Measurements from ENCODE around the gene ZNF787.

The ZNF787 gene

DNA sequence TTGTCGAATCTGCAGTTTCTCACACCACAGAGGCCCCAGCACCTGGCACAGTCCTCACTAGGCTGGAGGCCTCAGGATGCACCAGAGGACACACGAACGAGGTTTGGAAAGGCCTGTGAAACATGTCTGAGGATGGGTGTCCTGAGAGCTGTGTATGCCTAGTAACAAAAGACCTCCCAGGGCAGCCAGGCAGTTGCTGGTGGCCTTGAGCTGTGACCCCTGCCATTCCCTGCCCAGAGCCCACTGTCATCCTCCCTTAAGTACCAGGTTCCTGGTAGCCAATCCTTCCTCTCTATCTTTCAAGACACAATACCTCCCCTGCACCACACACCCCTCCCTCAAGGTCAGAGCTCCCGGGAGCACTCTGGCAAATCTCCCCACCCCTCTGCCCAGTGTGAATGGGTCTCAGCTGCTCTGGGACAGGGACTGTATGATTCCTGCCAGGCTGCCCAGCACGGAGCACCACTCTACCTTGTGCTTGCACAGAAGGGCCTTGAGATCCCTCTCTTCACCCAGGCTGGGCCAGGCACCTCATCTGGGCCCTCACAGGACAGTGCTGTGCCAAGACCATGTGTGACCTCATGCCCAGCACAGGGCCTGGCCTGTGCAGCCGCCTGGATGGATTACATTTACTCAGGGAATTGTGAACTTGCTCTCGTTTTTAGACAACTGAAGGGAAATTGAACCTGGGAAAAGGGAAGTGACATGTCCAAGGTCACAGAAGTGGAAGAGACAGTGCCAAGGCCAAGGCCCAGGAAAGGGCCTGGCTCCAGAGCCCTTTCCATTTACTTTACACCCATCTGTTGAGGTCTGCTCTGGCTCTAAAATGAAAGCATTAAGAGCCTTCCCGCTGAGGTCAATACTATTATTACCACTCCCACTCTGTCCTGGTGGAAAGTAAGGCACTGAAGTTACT, 2.2 kb downstream of the ZNF787 start:
- TF ChIP-seq ZC3H10 (CRISPR knock-in tag; IDR thresholded peaks at IDR 0.05) (no peak), TCF4 (CRISPR knock-in tag; IDR thresholded peaks at IDR 0.05; ENCODE audit: borderline replicate concordance) (no peak), ZNF565 (CRISPR knock-in tag; conservative IDR thresholded peaks at IDR 0.05; ENCODE audit: low read depth) (no peak), CSDC2 (CRISPR knock-in tag; IDR thresholded peaks at IDR 0.05) (no peak), GLIS3 (CRISPR knock-in tag; IDR thresholded peaks at IDR 0.05) (no peak), ZNF70 (CRISPR knock-in tag; IDR thresholded peaks at IDR 0.05) (no peak), ZFP30 (CRISPR knock-in tag; IDR thresholded peaks at IDR 0.05) (no peak), TOX (CRISPR knock-in tag; IDR thresholded peaks at IDR 0.05; ENCODE audit: borderline replicate concordance) (no peak), ISL1 (CRISPR knock-in tag; IDR thresholded peaks at IDR 0.05) (no peak)
- TF ChIP-seq, protein P1, sequence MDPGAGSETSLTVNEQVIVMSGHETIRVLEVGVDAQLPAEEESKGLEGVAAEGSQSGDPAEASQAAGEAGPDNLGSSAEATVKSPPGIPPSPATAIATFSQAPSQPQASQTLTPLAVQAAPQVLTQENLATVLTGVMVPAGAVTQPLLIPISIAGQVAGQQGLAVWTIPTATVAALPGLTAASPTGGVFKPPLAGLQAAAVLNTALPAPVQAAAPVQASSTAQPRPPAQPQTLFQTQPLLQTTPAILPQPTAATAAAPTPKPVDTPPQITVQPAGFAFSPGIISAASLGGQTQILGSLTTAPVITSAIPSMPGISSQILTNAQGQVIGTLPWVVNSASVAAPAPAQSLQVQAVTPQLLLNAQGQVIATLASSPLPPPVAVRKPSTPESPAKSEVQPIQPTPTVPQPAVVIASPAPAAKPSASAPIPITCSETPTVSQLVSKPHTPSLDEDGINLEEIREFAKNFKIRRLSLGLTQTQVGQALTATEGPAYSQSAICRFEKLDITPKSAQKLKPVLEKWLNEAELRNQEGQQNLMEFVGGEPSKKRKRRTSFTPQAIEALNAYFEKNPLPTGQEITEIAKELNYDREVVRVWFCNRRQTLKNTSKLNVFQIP (CRISPR knock-in tag; IDR thresholded peaks at IDR 0.05; ENCODE audit: borderline replicate concordance, low read depth), result no peak
- TF ChIP-seq, protein P2, sequence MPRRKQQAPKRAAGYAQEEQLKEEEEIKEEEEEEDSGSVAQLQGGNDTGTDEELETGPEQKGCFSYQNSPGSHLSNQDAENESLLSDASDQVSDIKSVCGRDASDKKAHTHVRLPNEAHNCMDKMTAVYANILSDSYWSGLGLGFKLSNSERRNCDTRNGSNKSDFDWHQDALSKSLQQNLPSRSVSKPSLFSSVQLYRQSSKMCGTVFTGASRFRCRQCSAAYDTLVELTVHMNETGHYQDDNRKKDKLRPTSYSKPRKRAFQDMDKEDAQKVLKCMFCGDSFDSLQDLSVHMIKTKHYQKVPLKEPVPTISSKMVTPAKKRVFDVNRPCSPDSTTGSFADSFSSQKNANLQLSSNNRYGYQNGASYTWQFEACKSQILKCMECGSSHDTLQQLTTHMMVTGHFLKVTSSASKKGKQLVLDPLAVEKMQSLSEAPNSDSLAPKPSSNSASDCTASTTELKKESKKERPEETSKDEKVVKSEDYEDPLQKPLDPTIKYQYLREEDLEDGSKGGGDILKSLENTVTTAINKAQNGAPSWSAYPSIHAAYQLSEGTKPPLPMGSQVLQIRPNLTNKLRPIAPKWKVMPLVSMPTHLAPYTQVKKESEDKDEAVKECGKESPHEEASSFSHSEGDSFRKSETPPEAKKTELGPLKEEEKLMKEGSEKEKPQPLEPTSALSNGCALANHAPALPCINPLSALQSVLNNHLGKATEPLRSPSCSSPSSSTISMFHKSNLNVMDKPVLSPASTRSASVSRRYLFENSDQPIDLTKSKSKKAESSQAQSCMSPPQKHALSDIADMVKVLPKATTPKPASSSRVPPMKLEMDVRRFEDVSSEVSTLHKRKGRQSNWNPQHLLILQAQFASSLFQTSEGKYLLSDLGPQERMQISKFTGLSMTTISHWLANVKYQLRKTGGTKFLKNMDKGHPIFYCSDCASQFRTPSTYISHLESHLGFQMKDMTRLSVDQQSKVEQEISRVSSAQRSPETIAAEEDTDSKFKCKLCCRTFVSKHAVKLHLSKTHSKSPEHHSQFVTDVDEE (CRISPR knock-in tag; IDR thresholded peaks at IDR 0.05), result no peak

DNA sequence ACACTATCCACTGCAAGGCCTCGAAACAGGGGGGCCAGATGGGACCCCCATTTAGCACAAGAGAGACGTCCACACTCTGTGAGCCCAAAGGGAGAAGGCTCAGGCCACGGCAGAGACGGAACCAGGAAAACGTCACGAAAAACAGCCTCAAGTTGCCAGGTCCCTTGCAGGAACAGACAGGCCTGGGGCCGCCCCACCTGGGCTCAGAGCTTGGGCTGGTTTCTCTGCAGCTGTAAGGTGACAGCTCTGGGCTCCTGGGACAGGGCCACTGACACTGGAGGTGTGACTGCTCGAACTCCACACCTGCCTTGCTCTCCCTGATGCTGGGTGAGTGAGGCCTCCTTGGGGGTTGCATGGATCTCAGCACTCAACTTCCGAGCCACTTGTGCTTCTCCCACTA, 3.2 kb downstream of the ZNF787 start:
- ATAC-seq, result no peak

More for the DNA sequence above, 2.2 kb downstream of the ZNF787 start:
- no peak for ATAC-seq

DNA sequence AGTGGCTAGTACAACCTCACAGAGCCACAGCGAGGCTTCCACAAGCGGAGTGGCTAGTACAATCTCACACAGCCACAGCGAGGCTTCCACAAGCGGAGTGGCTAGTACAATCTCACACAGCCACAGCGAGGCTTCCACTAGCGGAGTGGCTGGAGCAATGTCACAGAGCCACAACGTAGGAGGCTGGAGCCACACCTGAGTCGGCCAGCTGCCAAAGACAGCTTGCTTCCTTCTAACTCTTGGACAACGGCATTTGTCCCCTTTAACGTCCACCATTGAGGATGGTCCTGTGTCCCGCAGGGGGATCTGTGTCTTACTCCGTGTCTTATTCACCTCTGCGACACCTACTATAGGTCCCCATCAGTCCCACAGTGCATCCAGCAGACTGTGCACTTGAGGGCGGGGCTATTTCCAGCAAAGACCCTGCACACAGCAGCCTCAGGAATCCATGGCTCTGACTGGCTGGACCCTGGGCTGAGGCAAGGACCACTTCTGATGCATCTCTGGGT, 3.7 kb downstream of the ZNF787 start:
- no peak for ATAC-seq
- TF ChIP-seq ZFP30 (CRISPR knock-in tag; IDR thresholded peaks at IDR 0.05) (no peak), BACH2 (CRISPR knock-in tag; IDR thresholded peaks at IDR 0.05; ENCODE audit: borderline replicate concordance) (no peak), ISL1 (CRISPR knock-in tag; IDR thresholded peaks at IDR 0.05) (no peak), RARB (CRISPR knock-in tag; IDR thresholded peaks at IDR 0.05) (no peak), ZNF8 (CRISPR knock-in tag; IDR thresholded peaks at IDR 0.05) (no peak), TOX (CRISPR knock-in tag; IDR thresholded peaks at IDR 0.05; ENCODE audit: borderline replicate concordance) (no peak), ZFP3 (CRISPR knock-in tag; IDR thresholded peaks at IDR 0.05) (no peak), CSDC2 (CRISPR knock-in tag; IDR thresholded peaks at IDR 0.05) (no peak), OSR1 (CRISPR knock-in tag; IDR thresholded peaks at IDR 0.05) (no peak), ARNTL (CRISPR knock-in tag; IDR thresholded peaks at IDR 0.05; ENCODE audit: borderline replicate concordance, low read depth) (no peak)
- TF ChIP-seq, protein P3, sequence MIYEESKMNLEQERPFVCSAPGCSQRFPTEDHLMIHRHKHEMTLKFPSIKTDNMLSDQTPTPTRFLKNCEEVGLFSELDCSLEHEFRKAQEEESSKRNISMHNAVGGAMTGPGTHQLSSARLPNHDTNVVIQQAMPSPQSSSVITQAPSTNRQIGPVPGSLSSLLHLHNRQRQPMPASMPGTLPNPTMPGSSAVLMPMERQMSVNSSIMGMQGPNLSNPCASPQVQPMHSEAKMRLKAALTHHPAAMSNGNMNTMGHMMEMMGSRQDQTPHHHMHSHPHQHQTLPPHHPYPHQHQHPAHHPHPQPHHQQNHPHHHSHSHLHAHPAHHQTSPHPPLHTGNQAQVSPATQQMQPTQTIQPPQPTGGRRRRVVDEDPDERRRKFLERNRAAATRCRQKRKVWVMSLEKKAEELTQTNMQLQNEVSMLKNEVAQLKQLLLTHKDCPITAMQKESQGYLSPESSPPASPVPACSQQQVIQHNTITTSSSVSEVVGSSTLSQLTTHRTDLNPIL (CRISPR knock-in tag; IDR thresholded peaks at IDR 0.05; ENCODE audit: low read depth), result no peak
- TF ChIP-seq, protein P4, sequence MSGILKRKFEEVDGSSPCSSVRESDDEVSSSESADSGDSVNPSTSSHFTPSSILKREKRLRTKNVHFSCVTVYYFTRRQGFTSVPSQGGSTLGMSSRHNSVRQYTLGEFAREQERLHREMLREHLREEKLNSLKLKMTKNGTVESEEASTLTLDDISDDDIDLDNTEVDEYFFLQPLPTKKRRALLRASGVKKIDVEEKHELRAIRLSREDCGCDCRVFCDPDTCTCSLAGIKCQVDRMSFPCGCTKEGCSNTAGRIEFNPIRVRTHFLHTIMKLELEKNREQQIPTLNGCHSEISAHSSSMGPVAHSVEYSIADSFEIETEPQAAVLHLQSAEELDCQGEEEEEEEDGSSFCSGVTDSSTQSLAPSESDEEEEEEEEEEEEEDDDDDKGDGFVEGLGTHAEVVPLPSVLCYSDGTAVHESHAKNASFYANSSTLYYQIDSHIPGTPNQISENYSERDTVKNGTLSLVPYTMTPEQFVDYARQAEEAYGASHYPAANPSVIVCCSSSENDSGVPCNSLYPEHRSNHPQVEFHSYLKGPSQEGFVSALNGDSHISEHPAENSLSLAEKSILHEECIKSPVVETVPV (CRISPR knock-in tag; IDR thresholded peaks at IDR 0.05), result no peak
- TF ChIP-seq, protein P2 (CRISPR knock-in tag; IDR thresholded peaks at IDR 0.05), result no peak

More for the DNA sequence above, 3.2 kb downstream of the ZNF787 start:
- no peak for TF ChIP-seq ZFP3 (CRISPR knock-in tag; IDR thresholded peaks at IDR 0.05)
- TF ChIP-seq OSR1 (CRISPR knock-in tag; IDR thresholded peaks at IDR 0.05), result no peak
- TF ChIP-seq, protein P5, sequence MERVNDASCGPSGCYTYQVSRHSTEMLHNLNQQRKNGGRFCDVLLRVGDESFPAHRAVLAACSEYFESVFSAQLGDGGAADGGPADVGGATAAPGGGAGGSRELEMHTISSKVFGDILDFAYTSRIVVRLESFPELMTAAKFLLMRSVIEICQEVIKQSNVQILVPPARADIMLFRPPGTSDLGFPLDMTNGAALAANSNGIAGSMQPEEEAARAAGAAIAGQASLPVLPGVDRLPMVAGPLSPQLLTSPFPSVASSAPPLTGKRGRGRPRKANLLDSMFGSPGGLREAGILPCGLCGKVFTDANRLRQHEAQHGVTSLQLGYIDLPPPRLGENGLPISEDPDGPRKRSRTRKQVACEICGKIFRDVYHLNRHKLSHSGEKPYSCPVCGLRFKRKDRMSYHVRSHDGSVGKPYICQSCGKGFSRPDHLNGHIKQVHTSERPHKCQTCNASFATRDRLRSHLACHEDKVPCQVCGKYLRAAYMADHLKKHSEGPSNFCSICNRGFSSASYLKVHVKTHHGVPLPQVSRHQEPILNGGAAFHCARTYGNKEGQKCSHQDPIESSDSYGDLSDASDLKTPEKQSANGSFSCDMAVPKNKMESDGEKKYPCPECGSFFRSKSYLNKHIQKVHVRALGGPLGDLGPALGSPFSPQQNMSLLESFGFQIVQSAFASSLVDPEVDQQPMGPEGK (CRISPR knock-in tag; IDR thresholded peaks at IDR 0.05; ENCODE audit: borderline replicate concordance), result no peak
- no peak for TF ChIP-seq TOX (CRISPR knock-in tag; IDR thresholded peaks at IDR 0.05; ENCODE audit: borderline replicate concordance)
- no peak for TF ChIP-seq ESRRG (CRISPR knock-in tag; IDR thresholded peaks at IDR 0.05)
- TF ChIP-seq, protein P3 (CRISPR knock-in tag; IDR thresholded peaks at IDR 0.05; ENCODE audit: low read depth), result no peak
- TF ChIP-seq ISL1 (CRISPR knock-in tag; IDR thresholded peaks at IDR 0.05), result no peak

All from SK-N-SH treated with all-trans-retinoic acid at 6 μM for 48 hours (cell line).